Activated CD8-positive, alpha-beta T cell treated with anti-CD3 and anti-CD28 coated beads for 36 hours (primary cell): ENCODE measurements around the gene WDR90. TPM values are rescaled to one million over a fixed set of nuclear protein-coding genes. Genes with fewer than 3 reads are reported as not detected.

Experiments
- ATAC-seq: fragments of 200-7000 bp; cut with Tn5 transposase; one replicate; pipeline ENCODE4 v1.10.0; 2021; ENCODE audit warnings: mild to moderate bottlenecking, moderate library complexity
- CTCF ChIA-PET: fragments of 350-600 bp; sonication (Branson Sonifier 250); formaldehyde crosslinking; loops from one replicate; lab custom pipeline; 2021; ENCODE audit warnings: antibody characterized with exemption; lab: Charles Lee
- POLR2A ChIA-PET: fragments of 350-600 bp; sonication (Branson Sonifier 250); formaldehyde crosslinking; loops from one replicate; lab custom pipeline; 2021; ENCODE audit warnings: antibody characterized with exemption; lab: Charles Lee
- DNase-seq: peaks from one replicate; pipeline ENCODE4 v3.0.0-alpha.2; 2020
- H3K27ac Mint-ChIP-seq: one replicate; pipeline ENCODE4 v1.8.0; 2021; ENCODE audit warnings: mild to moderate bottlenecking, mixed read lengths
- H3K27me3 Mint-ChIP-seq: one replicate; pipeline ENCODE4 v1.8.0; 2021; ENCODE audit warnings: mixed read lengths
- H3K36me3 Mint-ChIP-seq: one replicate; pipeline ENCODE4 v1.8.0; 2021; ENCODE audit warnings: low read depth, mixed read lengths
- H3K4me1 Mint-ChIP-seq: one replicate; pipeline ENCODE4 v1.8.0; 2021; ENCODE audit warnings: low read depth, mixed read lengths
- H3K4me3 Mint-ChIP-seq: one replicate; pipeline ENCODE4 v1.8.0; 2021; ENCODE audit warnings: mild to moderate bottlenecking, moderate library complexity, mixed read lengths
- H3K9me3 Mint-ChIP-seq: one replicate; pipeline ENCODE4 v1.8.0; 2021; ENCODE audit warnings: mixed read lengths
- CTCF ChIP-seq: fragments of 200-600 bp; IDR thresholded peaks from one replicate; pipeline ENCODE4 v1.8.0; 2022; ENCODE audit warnings: antibody characterized with exemption, mild to moderate bottlenecking
- intact Hi-C: fragments of 100-400 bp; cut with micrococcal nuclease; formaldehyde crosslinking; loops from one replicate; pipeline ENCODE4 v1.10.0; 2022
- total RNA-seq, 2 experiments: library from RNA; stranded (reverse); gene quantifications; one replicate each; pipeline ENCODE4 v1.2.3, GENCODE V29; 2021

The WDR90 gene
- total RNA-seq, 2 experiments from 2014 or later: 89.6 to 90.7 TPM

GRCh38 chr16:634996-635395 is 14.2 kb upstream of the WDR90 start:
- ChIA-PET CTCF (no interaction called here), POLR2A (interaction anchor here (1.2 to 1.6 kb wide), 2 partner anchors 47 to 50 kb away, joined by 3 to 6 read pairs; no protein-coding TSS in a partner anchor)
- Mint-ChIP-seq H3K27ac (no peak overlapping the region), H3K36me3 (peaks cover 3% of the 10 kb centered on the region), H3K4me3 (peak overlapping the region; percentile 89), H3K9me3 (no peaks in the 10 kb centered on the region), H3K27me3 (no peaks in the 10 kb centered on the region), H3K4me1 (peaks cover 11% of the 10 kb centered on the region)
- intact Hi-C loops: no loop called here
- ATAC-seq (no peak), DNase-seq (no peak)
- no peak for TF ChIP-seq CTCF

DNA sequence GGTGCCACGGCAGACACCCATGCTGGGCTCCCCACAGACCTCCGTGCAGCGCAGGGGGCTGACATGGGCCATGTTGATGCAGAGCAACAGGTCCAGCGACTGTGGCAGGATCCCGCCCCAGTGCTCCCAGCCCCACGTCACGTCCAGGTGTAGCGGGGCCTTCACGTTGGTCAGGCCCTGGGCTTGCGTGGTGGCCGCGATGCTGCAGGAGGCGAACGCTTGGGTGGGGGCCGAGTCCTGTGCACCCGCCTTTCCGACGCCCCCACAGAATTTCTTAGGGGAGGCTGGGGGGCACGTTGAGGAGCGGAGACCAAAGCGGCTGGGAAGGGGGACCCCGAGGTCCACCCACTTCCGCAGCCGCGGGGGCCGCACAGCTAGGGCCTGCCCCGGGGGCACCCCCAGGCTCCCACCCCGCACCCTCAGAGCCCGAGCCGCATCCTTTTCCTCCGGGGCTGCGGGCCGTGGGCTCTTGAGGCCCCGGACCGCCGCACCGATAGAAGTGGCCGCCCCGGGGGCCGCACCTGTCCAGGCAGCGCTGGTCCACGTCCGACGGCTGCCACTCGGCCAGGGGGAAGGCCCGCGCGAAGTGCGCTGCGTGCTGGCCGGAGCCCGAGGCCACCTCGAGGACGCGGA is 13.5 kb upstream of the WDR90 start:
- ChIA-PET POLR2A (interaction anchor here (0.9 to 3.6 kb wide), 17 partner anchors 10 to 209 kb away, joined by 3 to 21 read pairs (median 4); partner anchors contain the start of genes JMJD8 and WDR90), CTCF (interaction anchor here (1.0 to 3.1 kb wide), 6 partner anchors 12 to 243 kb away, joined by 3 to 13 read pairs (median 3); partner anchors contain the start of gene CAPN15)
- intact Hi-C loops: no loop called here
- peak; percentile 43 for DNase-seq
- H3K27me3 Mint-ChIP-seq: no peaks in the 10 kb centered on the region
- H3K27ac Mint-ChIP-seq: peak overlapping the region; percentile 25
- no peak for TF ChIP-seq CTCF
- H3K4me3 Mint-ChIP-seq: peak overlapping the region; percentile 89
- peak; percentile 6 for ATAC-seq
- peaks cover 3% of the 10 kb centered on the region for H3K36me3 Mint-ChIP-seq
- peaks cover 13% of the 10 kb centered on the region for H3K4me1 Mint-ChIP-seq
- H3K9me3 Mint-ChIP-seq: no peaks in the 10 kb centered on the region

- H3K4me3 Mint-ChIP-seq: peak within 1 kb of the TSS; percentile 89
- POLR2A ChIA-PET: interaction anchor here (0.7 to 3.6 kb wide), 18 partner anchors 10 to 340 kb away, joined by 3 to 21 read pairs (median 4); partner anchors contain the start of genes JMJD8 and WDR90
- ATAC-seq (peak; percentile 86), DNase-seq (peak; percentile 98)
- CTCF ChIA-PET: interaction anchor here (1.0 to 3.1 kb wide), 6 partner anchors 12 to 244 kb away, joined by 3 to 13 read pairs (median 3); partner anchors contain the start of gene CAPN15
- TF ChIP-seq CTCF: no peak
- peak within 1 kb of the TSS; percentile 92 for H3K27ac Mint-ChIP-seq
- intact Hi-C loops: no loop called here
- no peaks in the 10 kb centered on the region for H3K9me3 Mint-ChIP-seq
- H3K36me3 Mint-ChIP-seq: peaks cover 3% of the 10 kb centered on the region
- peaks cover 13% of the 10 kb centered on the region for H3K4me1 Mint-ChIP-seq
- no peaks in the 10 kb centered on the region for H3K27me3 Mint-ChIP-seq
These were observed 12.7 kb upstream of the WDR90 start, which contains the start of gene METTL26 for GRCh38 chr16:636206-637080. Gene METTL26, minus strand, starts transcription at chr16:636305. Its CDS starts 15 bp downstream, at chr16:636290.

- DNase-seq (peak; percentile 90), ATAC-seq (peak; percentile 71)
- ChIA-PET POLR2A (interaction anchor here (0.7 to 3.6 kb wide), 11 partner anchors 9 to 339 kb away, joined by 3 to 21 read pairs (median 4); partner anchors contain the start of gene WDR90), CTCF (interaction anchor here (1.1 to 3.1 kb wide), 6 partner anchors 11 to 245 kb away, joined by 3 to 13 read pairs (median 3); partner anchors contain the start of genes CAPN15 and WDR90)
- intact Hi-C loops: no loop called here
- Mint-ChIP-seq H3K9me3 (no peaks in the 10 kb centered on the region), H3K4me3 (peak overlapping the region; percentile 89), H3K4me1 (peaks cover 13% of the 10 kb centered on the region), H3K36me3 (peaks cover 3% of the 10 kb centered on the region), H3K27me3 (no peaks in the 10 kb centered on the region), H3K27ac (no peak overlapping the region)
- no peak for TF ChIP-seq CTCF
These were observed 11.8 kb upstream of the WDR90 start for GRCh38 chr16:637081-638018.
